ENCODE data around the gene TM2D3.

The TM2D3 gene

GRCh38 chr15:101652098-101652785, at the start of gene TM2D3:
Gene TM2D3, minus strand, starts transcription at chr15:101652381. Its CDS starts 20 bp downstream, at chr15:101652361.
- H3K4me1 Mint-ChIP-seq, result peaks cover 47% of the 10 kb centered on the region
- H3K9me3 Mint-ChIP-seq, result no peaks in the 10 kb centered on the region
- H3K4me3 Mint-ChIP-seq, result peak within 1 kb of the TSS; percentile 91
- ATAC-seq (peak; percentile 94), DNase-seq (peak; percentile 96)
- no peaks in the 10 kb centered on the region for H3K27me3 Mint-ChIP-seq
- H3K27ac Mint-ChIP-seq, result peak within 1 kb of the TSS; percentile 92
- peaks cover 22% of the 10 kb centered on the region for H3K36me3 Mint-ChIP-seq (ENCODE audit: low read depth)

- peaks cover 39% of the 10 kb centered on the region for H3K4me1 Mint-ChIP-seq
- H3K27me3 Mint-ChIP-seq, result no peaks in the 10 kb centered on the region
- no peaks in the 10 kb centered on the region for H3K9me3 Mint-ChIP-seq
- no peak overlapping the region for H3K4me3 Mint-ChIP-seq
- H3K27ac Mint-ChIP-seq, result no peak overlapping the region
- no peak for ATAC-seq
- peaks cover 68% of the 10 kb centered on the region for H3K36me3 Mint-ChIP-seq (ENCODE audit: low read depth)
- no peak for DNase-seq
Measured at GRCh38 chr15:101698314-101698713, 46.1 kb upstream of the TM2D3 start.

GRCh38 chr15:101697488-101697887, 45.3 kb upstream of the TM2D3 start:
- Mint-ChIP-seq H3K4me3 (no peak overlapping the region), H3K4me1 (peaks cover 47% of the 10 kb centered on the region), H3K27ac (no peak overlapping the region), H3K27me3 (no peaks in the 10 kb centered on the region), H3K36me3 (ENCODE audit: low read depth) (peaks cover 71% of the 10 kb centered on the region), H3K9me3 (no peaks in the 10 kb centered on the region)
- no peak for ATAC-seq
- DNase-seq, result no peak

GRCh38 chr15:101696829-101697228, 44.6 kb upstream of the TM2D3 start:
- no peaks in the 10 kb centered on the region for H3K9me3 Mint-ChIP-seq
- ATAC-seq (no peak), DNase-seq (no peak)
- H3K4me1 Mint-ChIP-seq, result peaks cover 43% of the 10 kb centered on the region
- H3K27ac Mint-ChIP-seq, result no peak overlapping the region
- H3K4me3 Mint-ChIP-seq, result no peak overlapping the region
- peaks cover 66% of the 10 kb centered on the region for H3K36me3 Mint-ChIP-seq (ENCODE audit: low read depth)
- H3K27me3 Mint-ChIP-seq, result no peaks in the 10 kb centered on the region

- Mint-ChIP-seq H3K9me3 (no peaks in the 10 kb centered on the region), H3K4me3 (no peak overlapping the region), H3K36me3 (ENCODE audit: low read depth) (peaks cover 58% of the 10 kb centered on the region), H3K27me3 (no peaks in the 10 kb centered on the region), H3K27ac (peak overlapping the region; percentile 55), H3K4me1 (peaks cover 55% of the 10 kb centered on the region)
- peak; percentile 17 for ATAC-seq
- DNase-seq, result no peak
Measured at GRCh38 chr15:101694261-101694660, 42.1 kb upstream of the TM2D3 start.

GRCh38 chr15:101692801-101693598, 40.8 kb upstream of the TM2D3 start:
- H3K27me3 Mint-ChIP-seq, result no peaks in the 10 kb centered on the region
- no peaks in the 10 kb centered on the region for H3K9me3 Mint-ChIP-seq
- H3K4me3 Mint-ChIP-seq, result no peak overlapping the region
- DNase-seq (peak; percentile 37), ATAC-seq (peak; percentile 57)
- peak overlapping the region; percentile 76 for H3K27ac Mint-ChIP-seq
- peaks cover 55% of the 10 kb centered on the region for H3K4me1 Mint-ChIP-seq
- H3K36me3 Mint-ChIP-seq (ENCODE audit: low read depth), result peaks cover 54% of the 10 kb centered on the region

GRCh38 chr15:101689901-101690300, 37.7 kb upstream of the TM2D3 start:
- peaks cover 44% of the 10 kb centered on the region for H3K36me3 Mint-ChIP-seq (ENCODE audit: low read depth)
- no peak overlapping the region for H3K4me3 Mint-ChIP-seq

GRCh38 chr15:101686718-101687117, 34.5 kb upstream of the TM2D3 start:
- Mint-ChIP-seq H3K4me3 (no peak overlapping the region), H3K9me3 (no peaks in the 10 kb centered on the region), H3K27ac (no peak overlapping the region), H3K27me3 (no peaks in the 10 kb centered on the region), H3K4me1 (peaks cover 15% of the 10 kb centered on the region), H3K36me3 (ENCODE audit: low read depth) (peaks cover 44% of the 10 kb centered on the region)
- DNase-seq (no peak), ATAC-seq (no peak)

More at GRCh38 chr15:101689901-101690300, 37.7 kb upstream of the TM2D3 start:
- DNase-seq, result peak; percentile 42
- H3K9me3 Mint-ChIP-seq, result no peaks in the 10 kb centered on the region
- peaks cover 36% of the 10 kb centered on the region for H3K4me1 Mint-ChIP-seq
- peak overlapping the region; percentile 3 for H3K27ac Mint-ChIP-seq
- no peaks in the 10 kb centered on the region for H3K27me3 Mint-ChIP-seq
- ATAC-seq, result peak; percentile 88

- DNase-seq (no peak), ATAC-seq (no peak)
- H3K4me3 Mint-ChIP-seq, result no peak overlapping the region
- H3K27me3 Mint-ChIP-seq, result no peaks in the 10 kb centered on the region
- H3K27ac Mint-ChIP-seq, result no peak overlapping the region
- H3K36me3 Mint-ChIP-seq (ENCODE audit: low read depth), result peaks cover 48% of the 10 kb centered on the region
- no peaks in the 10 kb centered on the region for H3K9me3 Mint-ChIP-seq
- H3K4me1 Mint-ChIP-seq, result peaks cover 20% of the 10 kb centered on the region
Measured at GRCh38 chr15:101684877-101685276, 32.7 kb upstream of the TM2D3 start.

GRCh38 chr15:101684384-101684783, 32.2 kb upstream of the TM2D3 start:
- DNase-seq (no peak), ATAC-seq (no peak)
- Mint-ChIP-seq H3K27me3 (no peaks in the 10 kb centered on the region), H3K9me3 (no peaks in the 10 kb centered on the region), H3K4me1 (peaks cover 15% of the 10 kb centered on the region), H3K4me3 (no peak overlapping the region), H3K36me3 (ENCODE audit: low read depth) (peaks cover 47% of the 10 kb centered on the region), H3K27ac (no peak overlapping the region)

GRCh38 chr15:101679806-101680205, 27.6 kb upstream of the TM2D3 start:
- DNase-seq, result no peak
- H3K27ac Mint-ChIP-seq, result no peak overlapping the region
- H3K9me3 Mint-ChIP-seq, result no peaks in the 10 kb centered on the region
- no peaks in the 10 kb centered on the region for H3K27me3 Mint-ChIP-seq
- ATAC-seq, result no peak
- H3K36me3 Mint-ChIP-seq (ENCODE audit: low read depth), result peaks cover 39% of the 10 kb centered on the region
- H3K4me3 Mint-ChIP-seq, result no peak overlapping the region
- H3K4me1 Mint-ChIP-seq, result peaks cover 14% of the 10 kb centered on the region

- Mint-ChIP-seq H3K27ac (no peak overlapping the region), H3K4me3 (no peak overlapping the region), H3K27me3 (no peaks in the 10 kb centered on the region), H3K9me3 (no peaks in the 10 kb centered on the region), H3K4me1 (peaks cover 11% of the 10 kb centered on the region), H3K36me3 (ENCODE audit: low read depth) (peaks cover 30% of the 10 kb centered on the region)
- ATAC-seq (no peak), DNase-seq (no peak)
Measured at GRCh38 chr15:101676921-101677329, 24.7 kb upstream of the TM2D3 start.

- H3K27ac Mint-ChIP-seq, result no peak overlapping the region
- H3K4me1 Mint-ChIP-seq, result peaks cover 5% of the 10 kb centered on the region
- ATAC-seq (no peak), DNase-seq (no peak)
- H3K9me3 Mint-ChIP-seq, result no peaks in the 10 kb centered on the region
- H3K36me3 Mint-ChIP-seq (ENCODE audit: low read depth), result peaks cover 28% of the 10 kb centered on the region
- peak overlapping the region; percentile 55 for H3K4me3 Mint-ChIP-seq
- H3K27me3 Mint-ChIP-seq, result no peaks in the 10 kb centered on the region
Measured at GRCh38 chr15:101675796-101676582, 23.8 kb upstream of the TM2D3 start.

GRCh38 chr15:101675015-101675414, 22.8 kb upstream of the TM2D3 start:
- H3K27me3 Mint-ChIP-seq, result no peaks in the 10 kb centered on the region
- ATAC-seq (no peak), DNase-seq (no peak)
- no peak overlapping the region for H3K27ac Mint-ChIP-seq
- no peaks in the 10 kb centered on the region for H3K4me1 Mint-ChIP-seq
- H3K4me3 Mint-ChIP-seq, result no peak overlapping the region
- H3K9me3 Mint-ChIP-seq, result no peaks in the 10 kb centered on the region
- H3K36me3 Mint-ChIP-seq (ENCODE audit: low read depth), result peaks cover 32% of the 10 kb centered on the region

Data from activated naive CD8-positive, alpha-beta T cell treated with anti-CD3 and anti-CD28 coated beads, Interleukin-2, amount 50 U/mL, for 24 hours (primary cell).